Right lung (tissue), 5 donors: Measurements from ENCODE around the gene FBXW8. TPM values are rescaled to one million over a fixed set of nuclear protein-coding genes. Genes with fewer than 3 reads are reported as not detected.

ENCODE experiments used
- DNase-seq, 2 donors: peaks; one replicate each; pipeline ENCODE4 v3.0.0-alpha.2; 2013
- polyA plus RNA-seq, 5 donors: library from polyadenylated mRNA; unstranded; fragments of 120-200 nt; gene quantifications; one replicate each; pipeline versions ENCODE4 v1.2.1 to v1.2.3, GENCODE V29; 2013; ENCODE audit warnings: inconsistent platforms in 1 of 5, low replicate concordance in 1 of 5; ENCODE audit not compliant: insufficient read length in 5 of 5, insufficient read depth in 1 of 5

The FBXW8 gene
- polyA plus RNA-seq, 5 donors = 19.4 to 27.5 (median 23.5) TPM

GRCh38 chr12:116922194-116922897, 11.6 kb downstream of the FBXW8 start:
- DNase-seq = no peak

- DNase-seq = no peak
These were observed 14.1 kb downstream of the FBXW8 start for GRCh38 chr12:116924558-116925453.

DNA sequence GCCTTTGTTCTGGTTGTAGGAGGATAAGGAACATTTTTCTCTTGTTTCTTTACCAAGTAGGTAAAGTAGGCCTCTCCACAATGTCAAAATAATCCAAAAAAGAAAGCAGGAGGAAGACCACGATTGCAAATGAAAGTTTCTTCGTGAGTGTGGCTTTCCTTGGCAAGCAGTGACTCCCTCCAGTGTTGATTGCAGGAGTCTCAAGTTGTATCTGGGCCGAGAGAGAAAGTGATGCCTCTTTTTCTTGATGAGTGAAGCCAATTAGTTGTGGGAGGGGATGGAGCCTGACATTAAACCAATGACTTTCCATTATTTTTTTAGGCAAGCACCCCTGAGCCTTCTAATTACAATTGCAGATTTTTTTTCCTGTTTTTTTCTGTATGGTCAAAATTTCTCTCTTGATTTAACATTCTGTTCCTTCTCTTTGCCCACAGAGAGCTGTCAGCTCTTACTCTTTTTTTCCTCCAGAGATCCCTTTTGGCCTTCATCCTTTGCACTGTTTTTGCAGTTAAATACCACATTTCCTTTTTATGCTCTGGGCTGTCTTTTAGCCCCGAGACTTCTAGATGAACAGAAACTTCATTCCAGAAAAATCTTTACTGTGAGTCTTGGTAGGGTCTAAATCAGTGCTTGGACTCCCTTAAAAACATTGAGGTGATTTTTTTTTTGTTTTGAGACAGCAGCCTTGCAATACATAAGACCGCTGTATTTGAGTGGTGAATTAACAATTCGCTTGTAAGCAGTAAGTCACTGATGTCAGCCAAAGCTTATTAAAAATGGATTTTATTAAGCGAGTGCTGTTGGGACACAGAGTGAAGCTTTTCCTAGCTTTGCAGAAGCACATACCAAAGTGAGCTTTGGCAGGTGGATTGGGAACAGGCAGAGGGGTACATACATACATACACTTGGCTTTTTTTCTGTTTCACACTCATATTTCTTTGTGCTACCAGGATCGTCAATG, 15.8 kb downstream of the FBXW8 start:
- no peak for DNase-seq

GRCh38 chr12:116927244-116927940, 16.6 kb downstream of the FBXW8 start:
- no peak for DNase-seq

DNA sequence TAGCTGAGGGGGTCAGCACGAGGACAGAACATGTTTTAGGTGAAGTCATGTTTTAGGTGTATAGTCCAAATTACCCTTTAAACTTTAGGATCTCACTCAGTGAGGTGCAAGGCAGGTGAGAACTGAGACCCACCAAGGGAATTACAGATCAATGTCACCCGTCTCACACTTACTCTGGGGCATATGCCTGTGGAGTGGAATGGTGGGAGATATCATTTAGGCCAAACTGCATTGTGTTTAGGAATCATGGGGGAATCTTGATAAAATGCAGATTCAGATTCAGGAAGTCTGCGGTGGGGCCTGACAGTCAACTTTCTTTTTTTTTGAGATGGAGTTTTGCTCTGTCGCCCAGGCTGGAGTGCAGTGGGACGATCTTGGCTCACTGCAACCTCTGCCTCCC, 17.8 kb downstream of the FBXW8 start:
- no peak for DNase-seq

- DNase-seq = no peak
These were observed 19.1 kb downstream of the FBXW8 start for GRCh38 chr12:116929885-116930284.

- DNase-seq = no peak
These were observed 20.9 kb downstream of the FBXW8 start for GRCh38 chr12:116931665-116932064.

- DNase-seq = peak; percentile 80 to 83
These were observed 22.3 kb downstream of the FBXW8 start for GRCh38 chr12:116933091-116933490.

- DNase-seq = no peak
These were observed 22.9 kb downstream of the FBXW8 start for GRCh38 chr12:116933512-116934246.

GRCh38 chr12:116934908-116935705, 24.4 kb downstream of the FBXW8 start:
- peak in 1 of 2 donors; percentile 29 for DNase-seq

- DNase-seq = no peak
These were observed 26.9 kb downstream of the FBXW8 start for GRCh38 chr12:116937640-116938039.

DNA sequence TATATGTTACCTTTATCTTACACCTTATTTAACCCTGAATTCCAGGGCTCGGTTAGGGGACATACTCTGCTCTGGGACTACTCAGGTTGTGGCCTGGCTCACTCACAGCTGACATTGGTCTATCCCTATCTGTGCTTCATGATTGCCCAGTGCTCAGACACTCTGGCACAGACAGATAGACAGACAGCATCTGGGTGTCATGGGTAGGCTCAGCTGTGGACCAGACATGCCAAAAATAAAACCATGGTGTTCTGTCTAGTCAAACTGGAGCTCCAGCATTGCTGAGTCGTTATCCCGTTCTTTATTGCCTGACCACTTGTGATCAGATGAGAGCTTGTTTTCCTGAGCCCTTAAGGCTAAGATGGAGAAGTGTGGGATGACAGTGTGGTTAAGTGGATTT, 29.0 kb downstream of the FBXW8 start:
- DNase-seq = no peak

DNA sequence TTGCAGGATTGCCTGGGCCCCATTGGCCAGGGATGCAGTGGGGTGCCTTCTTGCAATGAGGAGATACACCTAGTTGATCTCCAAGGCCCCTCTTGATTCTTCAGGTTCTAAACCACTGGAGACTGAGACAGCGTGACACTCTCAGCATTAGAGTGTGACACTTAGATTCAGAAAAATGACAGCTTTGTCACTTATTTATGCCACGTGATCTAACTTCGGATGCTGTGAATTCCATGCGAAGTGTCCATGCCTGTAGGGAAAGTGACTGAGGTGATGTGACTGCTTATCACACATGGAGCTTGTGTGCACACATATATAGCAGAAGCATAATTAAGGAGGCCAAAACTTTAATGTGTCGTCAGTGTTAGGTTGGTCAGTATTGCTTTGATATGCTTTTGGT, 30.4 kb downstream of the FBXW8 start:
- no peak for DNase-seq

GRCh38 chr12:116943419-116944372, 32.9 kb downstream of the FBXW8 start:
- DNase-seq = no peak

GRCh38 chr12:116945886-116946550, 35.3 kb downstream of the FBXW8 start:
- DNase-seq = no peak

GRCh38 chr12:116948298-116948697, 37.5 kb downstream of the FBXW8 start:
- no peak for DNase-seq

DNA sequence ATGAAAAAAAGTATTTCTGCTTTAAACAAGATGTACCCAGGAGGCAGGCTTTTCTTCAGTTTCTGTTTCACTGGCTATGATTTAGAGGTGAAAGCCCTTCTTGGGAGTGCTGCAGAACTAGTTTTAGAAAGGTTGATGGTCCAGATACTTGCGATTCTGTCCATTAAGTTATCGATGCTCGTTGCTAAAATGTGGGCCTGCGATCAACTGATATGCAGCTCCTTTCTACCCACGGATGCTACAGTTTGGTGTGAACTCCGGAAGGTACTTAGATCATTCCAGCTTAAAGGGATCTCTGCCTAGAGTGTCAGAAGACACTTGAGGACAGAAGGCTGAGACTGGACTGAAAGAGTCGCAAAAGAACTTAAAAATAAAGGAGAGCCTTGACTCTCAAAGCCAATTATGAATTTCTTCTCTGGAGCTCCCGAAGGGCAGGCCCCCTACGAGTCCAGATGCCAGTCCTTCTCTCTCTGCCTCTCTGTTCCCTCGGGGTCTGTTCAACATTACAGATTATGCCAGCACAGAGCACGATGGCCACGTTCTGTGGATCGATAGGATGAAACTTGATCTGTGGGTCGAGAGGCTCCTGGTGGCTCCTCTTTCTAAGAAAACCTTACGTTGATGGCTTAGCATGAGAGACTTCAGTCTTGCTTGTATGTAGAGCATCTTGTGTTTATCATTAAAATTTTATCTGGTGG, 40.0 kb downstream of the FBXW8 start:
- no peak for DNase-seq
